NCI-H1105 treated with DMSO at 0.1 percent for 48 hours (cell line): ENCODE measurements around the gene NUP210.
"Not testable (repeated sequence)": the region's sequence is repeated elsewhere in the genome, so short reads cannot be mapped to it uniquely, and the experiment has no call there.

Source experiments
- DNase-seq: peaks from one replicate; lab custom pipeline; 2025; lab: John Stamatoyannopoulos, UW

NUP210 gene

DNA sequence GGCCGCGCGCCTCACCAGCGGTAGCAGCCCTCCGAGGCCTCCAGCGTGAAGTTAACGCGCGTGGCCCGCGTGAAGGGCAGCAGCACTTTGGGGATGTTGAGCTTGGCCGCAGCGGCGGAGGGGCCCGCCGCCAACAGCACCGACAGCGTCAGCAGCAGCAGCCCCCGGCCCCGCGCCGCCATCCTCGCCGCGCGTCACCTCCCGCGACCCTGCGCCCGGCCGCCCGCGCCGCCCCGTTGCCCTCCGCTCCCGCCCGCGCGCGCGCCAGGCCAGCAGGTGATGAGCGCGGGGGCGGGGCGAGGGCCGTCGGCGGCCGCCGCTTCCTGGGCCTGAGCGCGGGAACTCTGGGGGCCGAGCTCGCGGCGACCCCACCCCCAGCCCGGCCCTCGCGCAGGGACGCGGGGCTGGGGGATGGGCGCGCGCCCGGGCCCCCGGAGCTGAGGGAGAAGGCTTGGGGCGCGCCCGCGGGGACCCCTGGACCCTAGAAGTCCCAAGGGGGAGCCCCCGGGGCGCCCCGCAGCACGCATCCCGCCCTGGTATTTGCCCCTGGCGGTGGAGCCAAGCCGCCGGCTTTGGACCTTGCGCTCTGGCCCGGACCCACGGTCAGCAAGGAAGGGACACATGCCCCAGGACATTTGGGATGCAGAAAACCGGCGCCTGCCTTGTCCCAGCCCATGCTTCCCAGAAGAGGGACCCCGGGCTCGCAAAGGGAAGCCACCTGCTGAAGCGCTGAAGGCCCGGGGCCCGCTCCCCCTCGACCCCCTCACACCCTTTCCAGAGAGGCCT is at the start of gene NUP210:
TSS of gene NUP210 (minus strand) at position 278 of the 786 bp plus-strand sequence. CDS start at position 182, 96 bp downstream.
- peak; percentile 33 for DNase-seq

- DNase-seq = no peak
These were observed 46.7 kb upstream of the NUP210 start for GRCh38 chr3:13466781-13467180.

DNA sequence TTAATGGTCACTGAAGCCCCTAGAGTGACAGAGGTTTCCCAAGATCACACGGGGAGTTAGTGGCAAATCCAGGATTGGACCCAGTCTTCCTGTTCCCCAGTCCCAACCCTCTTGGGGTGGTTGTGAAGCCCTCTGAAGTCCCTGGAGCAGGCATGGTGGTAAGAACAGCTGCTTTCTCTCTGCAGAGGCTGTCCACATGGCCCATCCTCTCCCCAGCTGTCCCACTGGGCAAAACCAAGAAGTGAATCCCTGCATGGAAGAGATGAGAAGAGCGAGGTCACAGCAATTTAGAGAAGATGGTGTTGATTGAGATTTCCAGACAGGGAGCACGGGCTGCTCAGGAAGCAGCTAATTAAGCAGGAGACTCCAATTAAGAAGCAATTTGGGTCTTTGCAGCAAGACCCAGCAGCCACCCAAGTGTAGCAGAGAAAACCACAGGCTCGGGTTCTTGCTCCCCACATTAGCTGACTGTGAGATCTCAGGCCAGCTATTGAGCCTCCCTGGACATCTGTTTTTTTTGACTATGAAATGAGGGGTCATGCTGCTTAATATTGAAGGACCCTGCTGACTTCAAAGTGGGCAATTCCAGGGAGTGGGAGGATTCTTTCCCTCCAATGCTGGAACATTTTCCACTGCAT is 45.2 kb upstream of the NUP210 start:
- DNase-seq = no peak

DNA sequence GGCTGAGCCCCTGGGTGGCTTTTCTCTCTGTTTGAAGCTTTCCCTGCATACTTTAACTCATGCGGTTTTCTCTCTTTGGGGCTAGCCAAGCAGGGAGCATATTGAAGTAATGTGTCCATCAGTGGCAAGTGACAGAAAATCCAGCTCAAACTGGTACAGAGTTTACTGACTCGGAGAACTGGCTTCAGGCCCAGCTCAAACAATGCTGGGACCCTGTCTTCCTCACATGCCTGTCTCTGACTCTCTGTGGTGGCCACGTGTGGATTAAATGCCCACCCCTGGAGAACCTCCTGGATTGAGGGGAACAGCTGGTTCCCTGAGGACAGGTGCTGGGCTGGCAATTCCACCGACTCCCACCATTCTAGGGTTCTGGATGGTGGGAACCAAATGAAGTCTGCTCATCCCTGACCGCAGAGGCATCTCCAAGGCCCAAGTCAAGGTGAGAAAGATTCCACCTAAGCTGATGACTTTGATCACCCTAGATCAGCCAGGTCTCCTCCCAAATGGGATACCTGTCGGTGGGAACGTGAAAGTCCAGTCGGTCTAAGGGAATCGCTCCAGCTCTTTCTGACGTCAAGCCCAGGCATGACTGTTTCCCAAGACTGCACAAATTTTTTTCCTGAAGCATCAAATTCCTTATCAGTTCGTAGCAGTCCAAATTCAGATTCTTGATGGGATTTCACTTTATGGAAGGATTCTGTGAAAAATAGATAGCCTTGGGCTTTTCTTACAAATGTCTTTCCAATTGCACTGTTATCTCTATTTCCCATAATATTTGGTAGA is 43.7 kb upstream of the NUP210 start:
- no peak for DNase-seq

DNA sequence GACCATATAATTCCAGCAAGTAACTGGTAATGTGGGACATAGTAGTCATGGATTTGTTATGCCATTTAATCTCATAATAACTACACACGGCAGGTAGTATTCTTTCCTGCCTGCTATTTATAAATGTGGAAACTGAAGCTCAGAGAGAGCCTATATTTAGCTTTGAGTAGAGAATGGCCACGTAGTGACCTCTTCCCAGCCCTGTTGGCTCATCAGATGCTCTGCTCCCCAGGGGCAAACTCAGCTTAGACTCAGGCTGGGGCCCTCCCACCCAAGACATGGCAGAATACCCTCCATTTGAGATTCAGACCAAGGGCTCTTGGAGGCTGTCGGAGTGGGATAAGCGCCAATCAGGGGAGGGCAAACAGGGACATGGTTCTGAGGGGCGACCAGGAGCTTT is 42.7 kb upstream of the NUP210 start:
- DNase-seq = no peak

- no peak for DNase-seq
These were observed 42.1 kb upstream of the NUP210 start for GRCh38 chr3:13462125-13462629.

GRCh38 chr3:13461169-13462124 is 41.3 kb upstream of the NUP210 start:
- DNase-seq = peak; percentile 42

GRCh38 chr3:13460341-13460736 is 40.2 kb upstream of the NUP210 start:
- no peak for DNase-seq

DNA sequence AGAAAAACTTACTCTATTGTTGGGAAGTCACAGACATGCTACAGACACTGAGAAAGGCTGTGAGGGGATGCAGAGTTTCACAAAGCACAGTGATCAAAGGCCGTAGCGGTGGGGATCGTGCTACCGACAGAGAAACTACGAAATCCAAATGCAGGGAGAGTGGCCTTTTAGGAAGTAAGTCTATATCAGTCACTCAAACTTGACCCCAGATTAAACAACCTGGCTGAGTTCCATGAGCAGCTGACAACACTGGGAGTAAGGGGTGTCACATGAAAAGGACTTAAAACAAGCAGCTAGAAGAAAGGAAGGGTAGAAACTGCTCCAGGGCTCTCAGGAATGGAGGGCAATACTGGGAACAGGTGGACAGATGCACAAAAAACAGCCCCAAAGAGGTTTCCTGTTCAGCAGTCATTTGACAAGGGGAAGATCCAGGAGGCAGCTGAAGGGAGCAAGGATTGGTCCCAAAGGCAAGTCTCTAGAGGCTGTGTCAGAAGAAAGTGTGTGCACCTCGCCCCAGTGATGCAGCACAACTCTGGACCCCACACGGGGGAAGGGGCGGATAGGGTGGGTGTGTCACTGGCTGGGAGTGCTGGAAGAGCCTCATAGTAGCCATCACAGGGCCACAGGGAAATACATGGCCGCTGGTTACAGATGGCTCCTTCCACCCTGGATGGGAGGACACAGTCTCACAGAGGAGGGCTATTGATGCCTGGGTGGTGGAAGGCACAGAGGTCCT is 39.7 kb upstream of the NUP210 start:
- no peak for DNase-seq

DNA sequence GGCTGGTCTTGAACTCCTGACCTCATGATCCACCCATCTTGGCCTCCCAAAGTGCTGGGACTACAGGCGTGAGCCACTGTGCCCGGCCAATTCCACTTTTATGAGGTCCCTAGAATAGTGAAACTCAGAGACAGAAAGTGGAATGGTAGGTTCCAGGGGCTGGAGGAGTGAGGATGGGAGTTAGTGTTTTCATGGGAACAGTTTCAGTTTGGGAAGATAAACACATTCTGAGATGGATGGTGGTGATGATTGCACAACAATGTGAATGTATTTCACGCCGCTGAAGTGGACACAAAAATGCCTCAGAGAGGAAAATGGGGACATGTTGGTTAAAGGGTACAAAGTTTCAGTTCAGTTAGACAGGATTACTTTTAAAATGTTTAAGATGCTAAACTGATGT is 37.5 kb upstream of the NUP210 start:
- DNase-seq = no peak

- DNase-seq = no peak
These were observed 35.5 kb upstream of the NUP210 start for GRCh38 chr3:13455644-13456043.

DNA sequence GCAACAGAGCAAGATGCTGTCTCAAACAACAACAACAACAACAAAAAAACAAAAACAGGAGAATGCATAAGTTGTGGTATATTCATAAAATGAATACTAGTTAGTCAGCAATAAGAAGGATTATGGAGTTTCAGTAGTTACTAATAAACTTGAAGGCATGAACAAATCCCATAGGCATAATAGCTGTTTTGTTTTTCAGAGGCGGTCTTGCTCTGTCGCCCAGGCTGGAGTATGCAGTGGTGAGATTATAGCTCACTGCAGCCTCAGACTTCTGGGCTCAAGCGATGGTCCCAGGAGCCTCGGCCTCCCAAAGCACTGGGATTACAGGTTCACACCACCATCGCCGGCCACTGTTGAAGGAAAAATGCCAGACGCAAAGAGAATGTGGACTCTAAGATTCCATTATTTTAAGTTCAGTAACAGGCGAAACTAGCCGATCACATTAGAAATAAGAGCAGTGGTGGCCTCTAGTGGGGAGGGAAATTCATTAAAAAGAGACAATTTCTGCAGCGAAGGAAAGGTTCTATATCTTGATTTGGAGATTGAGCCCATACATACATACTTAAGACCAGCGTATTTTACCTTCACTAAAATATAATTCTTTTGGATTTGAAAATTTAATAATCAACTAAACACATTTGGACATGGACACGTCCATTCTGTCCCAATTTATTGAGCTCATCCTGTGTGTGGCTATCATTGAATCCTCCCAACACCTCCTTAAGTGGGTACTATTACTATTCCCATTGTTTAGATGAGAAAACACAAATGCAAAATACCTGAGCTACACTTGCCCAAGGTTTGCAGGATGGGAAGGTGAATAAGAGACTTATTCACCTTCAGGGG is 32.6 kb upstream of the NUP210 start:
- no peak for DNase-seq

DNA sequence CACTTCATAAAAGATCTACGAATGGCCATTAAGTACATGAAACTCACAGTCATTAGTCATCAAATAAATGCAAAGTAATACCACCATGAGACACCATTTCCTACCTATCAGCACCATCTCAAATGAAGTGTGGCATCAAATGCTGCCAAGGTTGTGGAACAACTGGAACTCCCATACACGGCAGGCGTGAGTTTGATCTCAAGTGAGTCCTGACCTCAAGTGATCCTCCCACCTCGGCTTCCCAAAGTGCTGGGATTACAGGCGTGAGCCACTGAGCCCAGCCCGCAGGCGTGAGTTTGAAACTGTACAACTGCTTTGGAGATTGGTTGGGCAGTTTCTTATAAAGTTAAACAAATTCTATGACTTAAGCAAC is 31.2 kb upstream of the NUP210 start:
- no peak for DNase-seq

DNA sequence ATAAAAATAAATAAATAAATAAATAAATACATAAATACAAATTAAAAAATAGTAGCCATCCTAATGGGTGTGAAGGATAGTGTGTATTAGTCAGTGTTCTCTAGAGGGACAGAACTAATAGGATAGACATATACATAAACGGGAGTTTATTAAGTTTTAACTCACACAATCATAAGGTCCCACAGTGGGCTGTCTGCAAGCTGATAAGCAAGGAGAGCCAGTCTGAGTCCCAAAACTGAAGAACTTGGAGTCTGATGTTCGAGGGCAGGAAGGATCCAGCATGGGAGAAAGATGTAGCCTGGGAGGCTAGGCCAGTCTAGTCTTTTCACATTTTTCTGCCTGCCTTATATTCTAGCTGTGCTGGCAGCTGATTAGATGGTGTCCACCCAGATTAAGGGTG is 22.8 kb upstream of the NUP210 start:
- DNase-seq = not testable (repeated sequence)

- DNase-seq = no peak
These were observed 20.2 kb upstream of the NUP210 start for GRCh38 chr3:13440204-13440817.

GRCh38 chr3:13436213-13436612 is 16.1 kb upstream of the NUP210 start:
- DNase-seq = not testable (repeated sequence)

GRCh38 chr3:13433912-13434311 is 13.8 kb upstream of the NUP210 start:
- no peak for DNase-seq

GRCh38 chr3:13432093-13432492 is 12.0 kb upstream of the NUP210 start:
- DNase-seq = no peak

DNA sequence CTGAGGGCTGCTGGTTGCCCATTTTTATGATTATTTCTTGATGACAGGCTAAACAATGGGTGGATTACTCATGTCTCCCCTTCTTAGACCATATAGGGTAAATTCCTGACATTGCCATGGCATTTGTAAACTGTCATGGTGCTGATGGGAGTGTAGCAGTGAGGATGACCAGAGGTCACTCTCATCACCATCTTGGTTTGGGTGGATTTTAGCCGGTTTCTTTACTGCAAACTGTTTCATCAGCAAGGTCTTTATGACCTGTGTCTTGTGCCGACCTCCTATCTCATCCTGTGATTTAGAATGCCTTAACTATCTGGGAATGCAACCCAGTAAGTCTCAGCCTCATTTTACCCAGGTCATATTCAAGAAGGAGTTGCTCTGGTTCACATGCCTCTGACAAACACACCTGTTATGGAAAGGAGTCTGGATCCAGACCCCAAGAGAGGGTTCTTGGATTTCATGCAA is 10.3 kb upstream of the NUP210 start:
- DNase-seq = not testable (repeated sequence)
